GM19351 (cell line): ENCODE measurements around the gene GDPD4.

ENCODE experiments used
- ATAC-seq: cut with Tn5 transposase; IDR thresholded peaks from one replicate; pipeline ENCODE4 v1.9.1; 2021; ENCODE audit warnings: mild to moderate bottlenecking, moderate library complexity; ENCODE audit not compliant: unreplicated experiment

GDPD4 gene

DNA sequence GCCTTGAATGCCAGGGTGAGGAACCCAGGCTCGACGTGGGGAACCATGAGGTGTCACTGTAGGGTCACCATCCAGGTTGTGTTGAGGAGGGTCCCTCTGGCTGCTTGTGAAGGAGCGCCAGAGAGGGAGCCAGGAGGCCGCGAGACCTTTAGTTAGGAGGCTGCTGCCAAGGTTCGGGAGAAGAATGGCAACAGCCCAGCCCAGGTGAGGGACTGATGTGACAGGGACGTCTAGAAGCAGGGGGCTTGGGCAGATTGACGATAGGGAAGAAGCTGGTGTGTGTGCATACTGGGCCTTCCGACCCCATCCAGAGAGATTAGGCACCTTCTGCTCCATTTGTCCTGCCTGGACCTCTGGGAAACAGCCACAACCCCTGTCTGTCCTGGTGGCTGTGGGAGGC, 124.5 kb downstream of the GDPD4 start:
- no peak for ATAC-seq

DNA sequence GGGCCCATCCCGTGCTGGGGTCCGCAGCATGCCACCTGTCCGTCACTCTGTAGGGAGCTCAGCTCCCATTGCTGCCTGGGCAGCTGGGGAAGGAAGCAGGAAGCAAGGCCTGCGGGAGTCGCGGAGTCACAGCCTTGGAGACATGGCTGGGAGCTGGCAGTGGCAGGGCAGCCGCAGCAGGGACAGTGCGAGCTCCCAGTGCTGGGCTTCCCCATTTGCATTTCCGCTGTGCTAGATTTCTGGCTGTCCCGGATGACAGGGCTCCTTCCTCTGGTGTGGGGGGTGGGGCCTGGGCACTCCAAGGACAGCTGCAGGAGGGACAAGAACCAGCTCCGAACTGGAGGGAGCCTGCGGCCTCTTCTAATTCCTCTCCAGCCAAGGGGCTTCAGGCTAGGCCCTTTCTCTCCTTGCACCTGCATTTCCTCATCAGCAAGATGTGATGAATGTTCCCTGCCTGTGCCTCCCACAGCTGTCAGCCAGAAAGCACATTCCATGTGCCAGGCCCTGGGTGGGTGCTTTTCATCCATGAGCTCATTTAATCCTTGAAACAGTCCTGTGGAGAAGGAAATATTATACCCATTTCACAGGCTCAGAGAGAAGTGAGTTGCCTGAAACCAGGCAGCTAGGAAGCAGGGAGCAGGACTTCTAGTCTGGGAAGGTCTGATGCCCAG, 125.5 kb downstream of the GDPD4 start:
- ATAC-seq = no peak

DNA sequence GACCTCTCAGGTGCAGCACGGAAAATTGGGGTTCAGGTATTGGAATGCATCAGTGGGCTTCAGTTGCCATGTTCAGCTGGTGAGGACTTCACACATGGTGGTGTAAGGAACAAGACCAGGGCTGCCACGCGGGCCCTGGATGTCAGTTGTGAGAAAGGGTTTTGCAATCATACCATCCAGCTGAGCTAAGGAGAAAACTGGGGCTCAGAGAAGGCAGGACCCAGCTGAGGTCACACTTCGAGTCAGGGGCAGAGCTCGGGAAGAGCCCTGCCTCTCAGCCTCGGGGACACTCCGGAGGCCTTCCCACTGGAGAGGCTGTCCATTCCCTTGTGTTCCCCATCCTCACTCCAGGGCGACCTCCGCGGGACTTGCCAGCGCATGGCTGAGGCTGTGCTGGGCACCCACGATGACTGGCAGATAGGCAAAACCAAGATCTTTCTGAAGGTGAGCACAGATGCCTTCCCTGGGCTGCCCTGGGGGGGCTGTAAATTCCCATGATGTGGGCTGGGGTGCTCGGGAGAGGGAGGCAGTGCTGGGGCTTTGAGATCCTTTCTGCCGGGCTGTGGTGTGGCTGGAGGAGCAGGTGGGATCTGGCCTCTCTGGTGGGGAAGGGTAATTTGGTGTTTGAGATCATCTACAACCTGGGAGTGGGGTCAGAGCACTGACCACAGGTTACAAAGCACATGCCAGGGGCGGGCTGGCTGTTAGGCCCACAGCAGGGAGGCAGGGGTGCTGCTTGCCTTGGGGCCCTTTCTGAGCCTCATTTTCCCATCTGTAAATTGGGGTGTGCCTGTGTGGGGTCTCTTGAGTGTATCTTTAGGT, 126.3 kb downstream of the GDPD4 start:
- no peak for ATAC-seq

DNA sequence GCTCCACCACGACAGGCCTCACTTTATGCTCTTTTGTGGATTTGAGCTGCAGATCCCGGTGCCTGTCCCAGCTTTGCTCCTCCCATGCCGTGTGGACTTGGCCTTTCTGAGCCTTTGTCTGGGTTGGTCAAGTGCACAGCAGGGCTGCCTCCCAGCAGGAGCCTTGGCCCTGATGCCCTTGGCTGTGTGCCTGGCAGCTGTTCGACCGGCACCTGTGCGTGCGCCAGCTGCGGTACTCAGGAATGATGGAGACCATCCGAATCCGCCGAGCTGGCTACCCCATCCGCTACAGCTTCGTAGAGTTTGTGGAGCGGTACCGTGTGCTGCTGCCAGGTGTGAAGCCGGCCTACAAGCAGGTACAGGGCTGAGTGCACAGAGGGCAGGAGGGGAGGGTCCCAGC, 126.9 kb downstream of the GDPD4 start:
- no peak for ATAC-seq

DNA sequence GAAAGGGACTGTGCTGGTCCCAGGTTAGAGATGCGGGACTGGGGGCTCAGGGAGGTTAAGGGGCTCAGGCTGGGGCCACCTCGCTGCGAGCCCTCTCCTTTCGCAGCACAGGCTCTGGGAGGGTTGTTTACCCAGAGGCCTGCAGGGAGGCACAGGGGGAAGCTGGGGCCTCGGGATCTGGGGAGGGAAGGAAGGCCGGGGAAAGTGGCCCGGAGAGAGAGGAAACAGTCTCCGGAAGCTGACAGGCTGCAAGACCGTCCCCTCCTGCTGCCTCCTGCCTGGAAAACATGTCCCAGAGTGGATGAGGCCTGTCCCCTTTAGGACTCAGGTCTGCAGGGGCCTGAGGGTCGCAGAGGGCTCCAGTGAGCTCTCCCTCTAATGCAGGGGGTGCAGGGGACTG, 128.0 kb downstream of the GDPD4 start:
- no peak for ATAC-seq

DNA sequence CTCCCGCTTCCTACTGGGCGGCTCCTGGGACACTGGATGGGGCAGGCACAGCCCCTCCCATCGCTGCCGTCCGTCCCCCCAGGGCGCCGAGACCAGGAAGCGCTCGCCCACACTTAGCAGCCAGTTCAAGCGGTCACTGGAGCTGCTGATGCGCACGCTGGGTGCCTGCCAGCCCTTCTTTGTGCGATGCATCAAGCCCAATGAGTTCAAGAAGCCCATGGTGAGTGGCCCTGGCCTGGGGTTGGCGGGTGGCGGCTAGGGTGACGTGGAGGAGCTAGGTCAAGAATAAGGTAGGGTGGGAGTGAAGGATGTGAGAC, 128.9 kb downstream of the GDPD4 start:
- no peak for ATAC-seq

DNA sequence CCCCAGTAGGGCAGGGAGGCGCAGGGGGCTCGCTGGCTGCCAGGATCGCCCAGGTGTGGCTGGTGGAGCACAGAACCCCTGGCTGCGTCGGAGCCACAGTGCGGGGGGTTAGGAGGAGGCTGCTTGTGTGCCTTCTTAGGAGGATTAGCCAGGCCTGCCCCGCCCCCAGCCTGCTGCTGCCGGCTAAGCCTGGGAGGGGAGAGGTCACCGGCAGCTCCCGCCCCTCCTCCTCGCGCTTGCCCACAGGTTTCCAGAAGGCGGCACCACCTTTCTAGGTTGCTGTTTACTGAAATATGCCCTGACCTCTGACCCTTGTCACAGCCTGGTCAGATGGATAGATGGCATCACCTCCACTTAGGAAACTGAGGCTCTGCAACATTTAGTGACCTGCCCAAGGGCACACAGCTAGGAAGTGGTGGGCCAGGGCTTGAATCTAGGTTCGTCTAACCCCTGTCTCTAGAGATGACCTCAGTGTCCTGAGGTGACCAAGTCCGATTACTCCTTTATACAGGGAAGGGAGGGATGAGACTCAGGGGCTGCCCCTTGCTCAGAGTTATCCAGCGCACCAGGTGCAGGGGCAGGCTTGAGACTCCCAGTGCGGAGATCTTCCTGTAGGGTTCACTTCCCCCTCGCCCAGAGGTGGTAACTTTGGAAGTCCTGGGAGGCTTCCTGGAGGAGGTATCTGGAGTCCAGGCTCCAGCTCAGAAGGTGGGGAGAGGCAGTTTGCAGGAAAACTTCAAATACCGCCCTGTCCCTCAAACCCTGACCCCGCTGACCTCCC, 129.4 kb downstream of the GDPD4 start:
- no peak for ATAC-seq

DNA sequence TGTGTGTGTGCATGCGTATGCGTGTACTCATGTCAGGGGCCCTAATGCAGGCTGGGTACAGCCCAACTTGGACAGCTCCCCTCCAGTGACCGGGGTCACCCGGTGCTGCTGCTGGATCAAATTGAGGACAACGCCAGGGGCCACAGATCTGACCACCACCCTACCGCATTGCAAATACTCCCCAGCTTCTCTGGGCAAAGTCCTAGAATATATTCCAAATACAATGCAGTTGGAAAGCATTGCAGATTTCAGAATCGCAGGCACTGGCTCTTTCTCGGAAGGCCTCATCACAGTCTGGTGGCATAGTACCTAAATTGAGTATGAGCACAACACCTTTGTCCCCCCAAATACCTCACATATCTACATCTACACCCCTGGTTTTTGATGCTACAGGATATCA, 130.2 kb downstream of the GDPD4 start:
- no peak for ATAC-seq

DNA sequence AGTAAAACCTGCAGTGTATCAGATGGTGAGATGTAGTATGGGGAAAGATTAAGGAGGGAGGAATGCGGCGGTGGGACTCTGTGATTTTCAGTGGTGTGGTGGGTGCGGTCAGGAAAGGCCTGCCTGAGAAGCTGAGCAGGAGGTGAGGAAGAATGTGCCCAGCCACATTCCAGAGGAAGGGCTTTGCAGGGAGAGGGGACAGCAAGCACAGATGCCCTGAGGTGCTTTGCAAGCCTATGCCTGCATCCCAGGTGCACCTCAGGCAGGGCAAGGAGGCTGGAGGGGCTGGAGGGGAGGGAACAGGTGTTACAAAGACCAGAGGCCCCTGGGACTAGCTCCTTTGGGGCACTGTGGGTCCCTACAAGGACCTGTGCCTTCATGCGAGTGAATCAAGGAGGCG, 131.4 kb downstream of the GDPD4 start:
- ATAC-seq = no peak

DNA sequence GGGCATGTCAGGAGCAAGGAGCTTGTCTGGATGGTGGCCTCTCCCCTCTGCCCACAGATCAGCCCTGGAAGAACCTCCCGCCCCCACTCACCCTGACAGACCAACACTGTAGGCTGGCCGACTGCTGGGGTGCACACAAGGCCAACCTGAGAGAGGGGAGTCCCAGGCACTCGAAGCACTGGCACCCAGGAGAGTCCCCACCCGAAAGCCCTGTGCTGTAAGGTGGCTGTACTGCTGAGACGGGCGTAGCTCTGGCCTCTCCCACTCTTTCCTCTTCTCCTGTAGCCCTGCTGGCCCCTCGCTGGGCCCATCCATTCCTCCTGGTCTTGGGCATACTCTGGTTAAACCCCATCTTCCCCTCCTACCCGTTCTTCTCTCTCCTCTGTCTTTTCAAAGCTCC, 133.7 kb downstream of the GDPD4 start:
- no peak for ATAC-seq

DNA sequence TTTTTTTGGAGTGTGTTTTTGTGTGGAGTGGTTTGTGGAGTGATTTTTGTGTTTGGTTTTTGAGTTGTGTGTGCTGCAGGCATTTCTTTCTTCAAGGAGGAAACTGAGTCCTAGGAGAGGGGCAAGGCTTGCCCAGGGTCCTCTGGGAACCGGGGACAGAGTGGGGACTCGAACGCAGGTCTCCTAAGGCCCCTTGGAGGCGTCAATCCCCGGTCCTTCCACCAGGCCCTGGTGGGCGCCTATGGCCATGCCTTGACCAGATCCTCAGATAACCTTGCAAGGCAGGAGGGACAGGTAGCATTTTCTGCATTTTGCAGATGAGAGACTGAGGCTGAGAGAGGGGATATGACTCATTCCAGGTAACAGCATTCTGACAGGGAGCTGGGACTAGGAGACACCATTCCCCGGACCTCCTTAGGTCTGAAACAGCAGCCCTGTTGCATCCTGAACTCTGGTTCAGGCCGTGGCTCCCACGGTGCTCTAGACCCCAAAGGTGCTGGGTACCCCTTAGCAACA, 134.3 kb downstream of the GDPD4 start:
- no peak for ATAC-seq
